Activated naive CD8-positive, alpha-beta T cell treated with anti-CD3 and anti-CD28 coated beads for 36 hours (primary cell): ENCODE measurements around the gene ANKRD60. TPM values are rescaled to one million over a fixed set of nuclear protein-coding genes. Genes with fewer than 3 reads are reported as not detected.

Source experiments
- DNase-seq: peaks from one replicate; pipeline ENCODE4 v3.0.0; 2021
- H3K27ac Mint-ChIP-seq: one replicate; pipeline ENCODE4 v1.8.0; 2022; ENCODE audit warnings: mild to moderate bottlenecking, moderate library complexity, mixed read lengths
- H3K27me3 Mint-ChIP-seq: one replicate; pipeline ENCODE4 v1.8.0; 2022; ENCODE audit warnings: mild to moderate bottlenecking, mixed read lengths
- H3K36me3 Mint-ChIP-seq: one replicate; pipeline ENCODE4 v1.8.0; 2021; ENCODE audit warnings: mild to moderate bottlenecking, mixed read lengths
- H3K4me1 Mint-ChIP-seq: one replicate; pipeline ENCODE4 v1.8.0; 2021; ENCODE audit warnings: mixed read lengths
- H3K4me3 Mint-ChIP-seq: one replicate; pipeline ENCODE4 v1.8.0; 2022; ENCODE audit warnings: mild to moderate bottlenecking, moderate library complexity, mixed read lengths
- H3K9me3 Mint-ChIP-seq: one replicate; pipeline ENCODE4 v1.8.0; 2022; ENCODE audit warnings: mixed read lengths
- total RNA-seq, 2 experiments: library from RNA; stranded (reverse); gene quantifications; one replicate each; pipeline ENCODE4 v1.2.3, GENCODE V29; 2021

The ANKRD60 gene
- total RNA-seq, 2 experiments from 2014 or later: not detected

GRCh38 chr20:58251979-58252591, 23.6 kb upstream of the ANKRD60 start:
- H3K36me3 Mint-ChIP-seq: peaks cover 30% of the 10 kb centered on the region
- no peak overlapping the region for H3K27ac Mint-ChIP-seq
- no peak for DNase-seq
- H3K4me3 Mint-ChIP-seq: no peak overlapping the region
- no peaks in the 10 kb centered on the region for H3K27me3 Mint-ChIP-seq
- peaks cover 4% of the 10 kb centered on the region for H3K9me3 Mint-ChIP-seq
- peaks cover 23% of the 10 kb centered on the region for H3K4me1 Mint-ChIP-seq

GRCh38 chr20:58251348-58251978, 23.0 kb upstream of the ANKRD60 start:
- Mint-ChIP-seq H3K4me3 (no peak overlapping the region), H3K27ac (no peak overlapping the region), H3K9me3 (peaks cover 4% of the 10 kb centered on the region), H3K36me3 (peaks cover 27% of the 10 kb centered on the region), H3K27me3 (no peaks in the 10 kb centered on the region), H3K4me1 (peaks cover 19% of the 10 kb centered on the region)
- DNase-seq: no peak

- Mint-ChIP-seq H3K4me1 (peaks cover 5% of the 10 kb centered on the region), H3K36me3 (peaks cover 23% of the 10 kb centered on the region), H3K27ac (no peak overlapping the region), H3K9me3 (no peaks in the 10 kb centered on the region), H3K27me3 (no peaks in the 10 kb centered on the region), H3K4me3 (no peak overlapping the region)
- DNase-seq: no peak
Observed at GRCh38 chr20:58246346-58246745, 17.9 kb upstream of the ANKRD60 start.

GRCh38 chr20:58245931-58246330, 17.5 kb upstream of the ANKRD60 start:
- Mint-ChIP-seq H3K4me1 (peaks cover 2% of the 10 kb centered on the region), H3K27ac (no peak overlapping the region), H3K36me3 (peaks cover 23% of the 10 kb centered on the region), H3K9me3 (no peaks in the 10 kb centered on the region), H3K27me3 (no peaks in the 10 kb centered on the region), H3K4me3 (no peak overlapping the region)
- no peak for DNase-seq

- Mint-ChIP-seq H3K27ac (no peak overlapping the region), H3K4me1 (peaks cover 2% of the 10 kb centered on the region)
Observed at GRCh38 chr20:58245181-58245891, 16.9 kb upstream of the ANKRD60 start.

GRCh38 chr20:58244517-58245030, 16.1 kb upstream of the ANKRD60 start:
- no peak overlapping the region for H3K4me3 Mint-ChIP-seq
- H3K27me3 Mint-ChIP-seq: no peaks in the 10 kb centered on the region
- no peak for DNase-seq
- no peak overlapping the region for H3K27ac Mint-ChIP-seq
- H3K36me3 Mint-ChIP-seq: peaks cover 16% of the 10 kb centered on the region
- H3K9me3 Mint-ChIP-seq: no peaks in the 10 kb centered on the region
- H3K4me1 Mint-ChIP-seq: peaks cover 2% of the 10 kb centered on the region

More at GRCh38 chr20:58245181-58245891, 16.9 kb upstream of the ANKRD60 start:
- DNase-seq: no peak
- no peaks in the 10 kb centered on the region for H3K27me3 Mint-ChIP-seq
- H3K36me3 Mint-ChIP-seq: peaks cover 22% of the 10 kb centered on the region
- no peaks in the 10 kb centered on the region for H3K9me3 Mint-ChIP-seq
- no peak overlapping the region for H3K4me3 Mint-ChIP-seq

GRCh38 chr20:58243653-58244410, 15.4 kb upstream of the ANKRD60 start:
- DNase-seq: no peak
- H3K4me1 Mint-ChIP-seq: peaks cover 2% of the 10 kb centered on the region
- H3K9me3 Mint-ChIP-seq: no peaks in the 10 kb centered on the region
- no peak overlapping the region for H3K27ac Mint-ChIP-seq
- no peaks in the 10 kb centered on the region for H3K27me3 Mint-ChIP-seq
- H3K36me3 Mint-ChIP-seq: peaks cover 16% of the 10 kb centered on the region
- H3K4me3 Mint-ChIP-seq: no peak overlapping the region

GRCh38 chr20:58242824-58243223, 14.4 kb upstream of the ANKRD60 start:
- no peaks in the 10 kb centered on the region for H3K27me3 Mint-ChIP-seq
- no peaks in the 10 kb centered on the region for H3K9me3 Mint-ChIP-seq
- peaks cover 2% of the 10 kb centered on the region for H3K4me1 Mint-ChIP-seq
- no peak overlapping the region for H3K4me3 Mint-ChIP-seq
- no peak overlapping the region for H3K27ac Mint-ChIP-seq
- peaks cover 13% of the 10 kb centered on the region for H3K36me3 Mint-ChIP-seq
- no peak for DNase-seq

- H3K27me3 Mint-ChIP-seq: no peaks in the 10 kb centered on the region
- peaks cover 11% of the 10 kb centered on the region for H3K36me3 Mint-ChIP-seq
- no peak overlapping the region for H3K4me3 Mint-ChIP-seq
- H3K27ac Mint-ChIP-seq: no peak overlapping the region
- H3K4me1 Mint-ChIP-seq: peaks cover 10% of the 10 kb centered on the region
- H3K9me3 Mint-ChIP-seq: no peaks in the 10 kb centered on the region
- no peak for DNase-seq
Observed at GRCh38 chr20:58241766-58242465, 13.5 kb upstream of the ANKRD60 start.

- H3K36me3 Mint-ChIP-seq: peaks cover 11% of the 10 kb centered on the region
- no peaks in the 10 kb centered on the region for H3K9me3 Mint-ChIP-seq
- no peak for DNase-seq
- H3K27me3 Mint-ChIP-seq: no peaks in the 10 kb centered on the region
- H3K4me1 Mint-ChIP-seq: peaks cover 15% of the 10 kb centered on the region
- H3K27ac Mint-ChIP-seq: no peak overlapping the region
- H3K4me3 Mint-ChIP-seq: no peak overlapping the region
Observed at GRCh38 chr20:58240471-58240870, 12.0 kb upstream of the ANKRD60 start.

GRCh38 chr20:58239216-58239615, 10.8 kb upstream of the ANKRD60 start:
- Mint-ChIP-seq H3K36me3 (peaks cover 8% of the 10 kb centered on the region), H3K27ac (no peak overlapping the region)
- DNase-seq: no peak

GRCh38 chr20:58238490-58238889, 10.0 kb upstream of the ANKRD60 start:
- no peak for DNase-seq
- Mint-ChIP-seq H3K27me3 (no peaks in the 10 kb centered on the region), H3K36me3 (peaks cover 13% of the 10 kb centered on the region), H3K9me3 (no peaks in the 10 kb centered on the region), H3K27ac (no peak overlapping the region), H3K4me3 (no peak overlapping the region), H3K4me1 (peaks cover 21% of the 10 kb centered on the region)

More at GRCh38 chr20:58239216-58239615, 10.8 kb upstream of the ANKRD60 start:
- Mint-ChIP-seq H3K4me1 (peaks cover 21% of the 10 kb centered on the region), H3K9me3 (no peaks in the 10 kb centered on the region), H3K27me3 (no peaks in the 10 kb centered on the region), H3K4me3 (no peak overlapping the region)

GRCh38 chr20:58237318-58238132, 9.1 kb upstream of the ANKRD60 start:
- peaks cover 13% of the 10 kb centered on the region for H3K36me3 Mint-ChIP-seq

More at GRCh38 chr20:58237318-58238132, 9.1 kb upstream of the ANKRD60 start:
- H3K27me3 Mint-ChIP-seq: no peaks in the 10 kb centered on the region
- peak overlapping the region; percentile 82 for H3K4me3 Mint-ChIP-seq
- peak overlapping the region; percentile 98 for H3K27ac Mint-ChIP-seq
- H3K9me3 Mint-ChIP-seq: no peaks in the 10 kb centered on the region
- peaks cover 21% of the 10 kb centered on the region for H3K4me1 Mint-ChIP-seq
- no peak for DNase-seq
